ENCODE measurements around the gene RNF141.
A peak's percentile ranks its signal among the peaks of the same experiment; 100 is the strongest.

RNF141 gene

DNA sequence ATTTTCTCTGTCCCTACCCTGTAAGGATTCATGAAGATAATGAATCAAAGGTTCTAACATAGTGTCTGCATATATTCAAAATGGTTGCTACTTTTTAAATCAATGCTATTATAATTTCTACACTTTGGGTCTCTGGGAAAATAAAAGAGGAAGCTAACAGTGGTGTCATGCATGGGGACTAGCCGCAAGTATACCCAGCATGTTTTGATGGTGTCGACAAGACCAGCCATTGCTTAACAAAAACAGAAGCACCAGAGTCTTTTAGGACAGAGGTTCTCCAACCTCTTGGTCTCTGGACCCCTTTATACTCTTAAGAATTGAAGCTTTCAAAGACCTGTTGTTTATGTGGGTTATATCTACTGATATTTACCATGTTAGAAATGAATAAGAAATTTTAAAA, 37.8 kb downstream of the RNF141 start:
- H2AFZ ChIP-seq (ENCODE audit: low read length), result no peak overlapping the region
- H3K4me1 ChIP-seq (ENCODE audit: control insufficient read depth in 2 of 2, insufficient read depth in 1 of 2, low read depth in 1 of 2, low read length in 2 of 2), result peaks cover 8% of the 10 kb centered on the region in 2 donors
- H4K91ac ChIP-seq (ENCODE audit: low read depth, low read length, poor library complexity), result no peak overlapping the region
- DNase-seq (ENCODE audit: low spot score), result no peak
- no peaks in the 10 kb centered on the region for H3K9me3 ChIP-seq (replicated peaks in 1 of 2; ENCODE audit: control insufficient read depth in 2 of 2, insufficient read depth in 1 of 2, low read depth in 1 of 2, low read length in 2 of 2)
- H3K4me2 ChIP-seq (ENCODE audit: insufficient read depth, low read length, poor library complexity, severe bottlenecking), result no peak overlapping the region
- H3K27ac ChIP-seq (replicated peaks; ENCODE audit: low read length), result no peak overlapping the region
- no peak overlapping the region for H3K9ac ChIP-seq (ENCODE audit: low read depth, low read length, poor library complexity)
- H4K8ac ChIP-seq (ENCODE audit: low read depth, low read length), result no peak overlapping the region
- no peak overlapping the region for H2AK5ac ChIP-seq (ENCODE audit: low read depth, low read length)
- no peak overlapping the region for H2BK5ac ChIP-seq (ENCODE audit: low read length)
- no peaks in the 10 kb centered on the region for H3K27me3 ChIP-seq (ENCODE audit: control insufficient read depth in 3 of 3, insufficient read depth in 3 of 3, low read depth in 1 of 3, low read length in 3 of 3)
- H3K4me3 ChIP-seq (ENCODE audit: low read length in 2 of 2), result no peak overlapping the region
- WGBS, 2 donors (ENCODE audit: extremely low coverage in 2 of 2, insufficient read length in 2 of 2, insufficient replicate concordance in 1 of 2), result no CpG with 5 or more reads among the region's 2 CpGs
- no peak overlapping the region for H2BK15ac ChIP-seq (ENCODE audit: low read length)
- H2BK120ac ChIP-seq (ENCODE audit: low read depth, low read length), result no peak overlapping the region
- H3K23ac ChIP-seq (ENCODE audit: low read depth, low read length, poor library complexity), result no peak overlapping the region
- H3K36me3 ChIP-seq (replicated peaks in 1 of 2; ENCODE audit: control insufficient read depth in 2 of 2, insufficient read depth in 2 of 2, low read length in 2 of 2), result peaks cover 0 to 2% of the 10 kb centered on the region in 2 donors
- no peak overlapping the region for H2BK12ac ChIP-seq (ENCODE audit: low read length)
- no peaks in the 10 kb centered on the region for H3K79me1 ChIP-seq (ENCODE audit: low read depth, low read length)
- no peak overlapping the region for H3K14ac ChIP-seq (ENCODE audit: low read length)
- no peak overlapping the region for H3K4ac ChIP-seq (ENCODE audit: low read length)
- no peak overlapping the region for H3K18ac ChIP-seq (ENCODE audit: low read length)

- H2AFZ ChIP-seq (ENCODE audit: low read length), result no peak overlapping the region
- no peak overlapping the region for H3K4me3 ChIP-seq (ENCODE audit: low read length in 2 of 2)
- H4K8ac ChIP-seq (ENCODE audit: low read depth, low read length), result no peak overlapping the region
- H3K27me3 ChIP-seq (ENCODE audit: control insufficient read depth in 3 of 3, insufficient read depth in 3 of 3, low read depth in 1 of 3, low read length in 3 of 3), result no peaks in the 10 kb centered on the region
- H4K91ac ChIP-seq (ENCODE audit: low read depth, low read length, poor library complexity), result no peak overlapping the region
- no peak overlapping the region for H2BK15ac ChIP-seq (ENCODE audit: low read length)
- H3K14ac ChIP-seq (ENCODE audit: low read length), result no peak overlapping the region
- H3K18ac ChIP-seq (ENCODE audit: low read length), result no peak overlapping the region
- no peaks in the 10 kb centered on the region for H3K9me3 ChIP-seq (replicated peaks in 1 of 2; ENCODE audit: control insufficient read depth in 2 of 2, insufficient read depth in 1 of 2, low read depth in 1 of 2, low read length in 2 of 2)
- no peak overlapping the region for H3K27ac ChIP-seq (replicated peaks; ENCODE audit: low read length)
- DNase-seq (ENCODE audit: low spot score), result no peak
- H3K36me3 ChIP-seq (replicated peaks in 1 of 2; ENCODE audit: control insufficient read depth in 2 of 2, insufficient read depth in 2 of 2, low read length in 2 of 2), result peaks cover 0 to 2% of the 10 kb centered on the region in 2 donors
- H3K79me1 ChIP-seq (ENCODE audit: low read depth, low read length), result no peaks in the 10 kb centered on the region
- H3K4me2 ChIP-seq (ENCODE audit: insufficient read depth, low read length, poor library complexity, severe bottlenecking), result no peak overlapping the region
- no peak overlapping the region for H2BK5ac ChIP-seq (ENCODE audit: low read length)
- H3K4me1 ChIP-seq (ENCODE audit: control insufficient read depth in 2 of 2, insufficient read depth in 1 of 2, low read depth in 1 of 2, low read length in 2 of 2), result peaks cover 8% of the 10 kb centered on the region in 2 donors
- no peak overlapping the region for H3K9ac ChIP-seq (ENCODE audit: low read depth, low read length, poor library complexity)
- H2BK12ac ChIP-seq (ENCODE audit: low read length), result no peak overlapping the region
- no peak overlapping the region for H3K4ac ChIP-seq (ENCODE audit: low read length)
- no peak overlapping the region for H3K23ac ChIP-seq (ENCODE audit: low read depth, low read length, poor library complexity)
- no peak overlapping the region for H2AK5ac ChIP-seq (ENCODE audit: low read depth, low read length)
- no peak overlapping the region for H2BK120ac ChIP-seq (ENCODE audit: low read depth, low read length)
- WGBS, 2 donors (ENCODE audit: extremely low coverage in 2 of 2, insufficient read length in 2 of 2, insufficient replicate concordance in 1 of 2), result no CpG with 5 or more reads among the region's 3 CpGs
These were observed 38.2 kb downstream of the RNF141 start for GRCh38 chr11:10502770-10503169.

GRCh38 chr11:10502065-10502680, 38.8 kb downstream of the RNF141 start:
- Histone ChIP-seq H2BK15ac (ENCODE audit: low read length) (no peak overlapping the region), H3K9me3 (replicated peaks in 1 of 2; ENCODE audit: control insufficient read depth in 2 of 2, insufficient read depth in 1 of 2, low read depth in 1 of 2, low read length in 2 of 2) (no peaks in the 10 kb centered on the region), H3K4me3 (ENCODE audit: low read length in 2 of 2) (no peak overlapping the region), H3K18ac (ENCODE audit: low read length) (no peak overlapping the region), H3K23ac (ENCODE audit: low read depth, low read length, poor library complexity) (no peak overlapping the region), H3K4me2 (ENCODE audit: insufficient read depth, low read length, poor library complexity, severe bottlenecking) (no peak overlapping the region), H3K79me1 (ENCODE audit: low read depth, low read length) (no peaks in the 10 kb centered on the region), H2BK120ac (ENCODE audit: low read depth, low read length) (no peak overlapping the region), H3K27me3 (ENCODE audit: control insufficient read depth in 3 of 3, insufficient read depth in 3 of 3, low read depth in 1 of 3, low read length in 3 of 3) (no peaks in the 10 kb centered on the region), H3K36me3 (replicated peaks in 1 of 2; ENCODE audit: control insufficient read depth in 2 of 2, insufficient read depth in 2 of 2, low read length in 2 of 2) (peaks cover 0 to 2% of the 10 kb centered on the region in 2 donors), H3K4me1 (ENCODE audit: control insufficient read depth in 2 of 2, insufficient read depth in 1 of 2, low read depth in 1 of 2, low read length in 2 of 2) (peaks cover 8% of the 10 kb centered on the region in 2 donors), H2BK12ac (ENCODE audit: low read length) (no peak overlapping the region), H4K8ac (ENCODE audit: low read depth, low read length) (no peak overlapping the region), H2AK5ac (ENCODE audit: low read depth, low read length) (no peak overlapping the region), H2BK5ac (ENCODE audit: low read length) (no peak overlapping the region), H3K9ac (ENCODE audit: low read depth, low read length, poor library complexity) (no peak overlapping the region), H3K4ac (ENCODE audit: low read length) (no peak overlapping the region), H2AFZ (ENCODE audit: low read length) (no peak overlapping the region), H3K27ac (replicated peaks; ENCODE audit: low read length) (no peak overlapping the region), H3K14ac (ENCODE audit: low read length) (no peak overlapping the region), H4K91ac (ENCODE audit: low read depth, low read length, poor library complexity) (no peak overlapping the region)
- WGBS, 2 donors (ENCODE audit: extremely low coverage in 2 of 2, insufficient read length in 2 of 2, insufficient replicate concordance in 1 of 2), result no CpG with 5 or more reads among the region's 6 CpGs
- DNase-seq (ENCODE audit: low spot score), result no peak

GRCh38 chr11:10500757-10501684, 40.0 kb downstream of the RNF141 start:
- Histone ChIP-seq H4K91ac (ENCODE audit: low read depth, low read length, poor library complexity) (no peak overlapping the region), H3K4me1 (ENCODE audit: control insufficient read depth in 2 of 2, insufficient read depth in 1 of 2, low read depth in 1 of 2, low read length in 2 of 2) (peaks cover 8% of the 10 kb centered on the region in 2 donors), H3K27me3 (ENCODE audit: control insufficient read depth in 3 of 3, insufficient read depth in 3 of 3, low read depth in 1 of 3, low read length in 3 of 3) (no peaks in the 10 kb centered on the region), H2BK15ac (ENCODE audit: low read length) (no peak overlapping the region), H3K79me1 (ENCODE audit: low read depth, low read length) (no peaks in the 10 kb centered on the region), H2AFZ (ENCODE audit: low read length) (no peak overlapping the region), H2BK5ac (ENCODE audit: low read length) (no peak overlapping the region), H4K8ac (ENCODE audit: low read depth, low read length) (no peak overlapping the region), H2AK5ac (ENCODE audit: low read depth, low read length) (no peak overlapping the region), H3K36me3 (replicated peaks in 1 of 2; ENCODE audit: control insufficient read depth in 2 of 2, insufficient read depth in 2 of 2, low read length in 2 of 2) (peaks cover 0 to 2% of the 10 kb centered on the region in 2 donors), H3K4me2 (ENCODE audit: insufficient read depth, low read length, poor library complexity, severe bottlenecking) (no peak overlapping the region), H3K18ac (ENCODE audit: low read length) (peak overlapping the region; percentile 21), H3K14ac (ENCODE audit: low read length) (no peak overlapping the region), H2BK12ac (ENCODE audit: low read length) (no peak overlapping the region), H3K27ac (replicated peaks; ENCODE audit: low read length) (no peak overlapping the region), H3K9me3 (replicated peaks in 1 of 2; ENCODE audit: control insufficient read depth in 2 of 2, insufficient read depth in 1 of 2, low read depth in 1 of 2, low read length in 2 of 2) (no peaks in the 10 kb centered on the region), H3K9ac (ENCODE audit: low read depth, low read length, poor library complexity) (no peak overlapping the region), H3K23ac (ENCODE audit: low read depth, low read length, poor library complexity) (no peak overlapping the region), H3K4ac (ENCODE audit: low read length) (no peak overlapping the region), H2BK120ac (ENCODE audit: low read depth, low read length) (no peak overlapping the region), H3K4me3 (ENCODE audit: low read length in 2 of 2) (peak overlapping the region in 1 of 2 donors; percentile 7)
- DNase-seq (ENCODE audit: low spot score), result no peak
- WGBS, 2 donors (ENCODE audit: extremely low coverage in 2 of 2, insufficient read length in 2 of 2, insufficient replicate concordance in 1 of 2), result no CpG with 5 or more reads among the region's 20 CpGs

Data from neuronal stem cell (in vitro differentiated cells).